SW 1271 (cell line): Measurements from ENCODE around the gene SULT1A1.
"Not testable (repeated sequence)": the region's sequence is repeated elsewhere in the genome, so short reads cannot be mapped to it uniquely, and the experiment has no call there.

Source experiments
- DNase-seq, 2 experiments: peaks; one replicate each; lab custom pipeline; 2025; lab: John Stamatoyannopoulos, UW

Gene SULT1A1

GRCh38 chr16:28590384-28591340 lies 19.2 kb downstream of the SULT1A1 start:
- no peak for DNase-seq

GRCh38 chr16:28589930-28590329 lies 19.9 kb downstream of the SULT1A1 start:
- no peak for DNase-seq

GRCh38 chr16:28589069-28589468 lies 20.8 kb downstream of the SULT1A1 start:
- DNase-seq: no peak

- DNase-seq: peak in 1 of 2 experiments; percentile 12
These were observed 22.5 kb downstream of the SULT1A1 start for GRCh38 chr16:28587386-28587785.

- DNase-seq: no peak
These were observed 23.4 kb downstream of the SULT1A1 start for GRCh38 chr16:28586466-28586865.

- DNase-seq: no peak
These were observed 24.2 kb downstream of the SULT1A1 start for GRCh38 chr16:28585674-28586073.

- DNase-seq: no peak
These were observed 29.0 kb downstream of the SULT1A1 start for GRCh38 chr16:28580726-28581315.

GRCh38 chr16:28575446-28576109 lies 34.3 kb downstream of the SULT1A1 start:
- DNase-seq: no peak

- no peak for DNase-seq
These were observed 34.9 kb downstream of the SULT1A1 start for GRCh38 chr16:28574925-28575324.

- DNase-seq: no peak
These were observed 35.8 kb downstream of the SULT1A1 start for GRCh38 chr16:28573738-28574718.

GRCh38 chr16:28572696-28573510 lies 36.9 kb downstream of the SULT1A1 start:
- DNase-seq: no peak

GRCh38 chr16:28569968-28570752 lies 39.7 kb downstream of the SULT1A1 start:
- no peak for DNase-seq

GRCh38 chr16:28569021-28569420 lies 40.8 kb downstream of the SULT1A1 start:
- DNase-seq: no peak

GRCh38 chr16:28567292-28567691 lies 42.6 kb downstream of the SULT1A1 start:
- DNase-seq: no peak

GRCh38 chr16:28566233-28566925 lies 43.5 kb downstream of the SULT1A1 start:
- DNase-seq: not testable (repeated sequence)

- DNase-seq: no peak
These were observed 46.6 kb downstream of the SULT1A1 start for GRCh38 chr16:28563218-28563617.

- DNase-seq: no peak
These were observed 47.6 kb downstream of the SULT1A1 start for GRCh38 chr16:28562199-28562598.

GRCh38 chr16:28561557-28562187 lies 48.2 kb downstream of the SULT1A1 start:
- DNase-seq: no peak

GRCh38 chr16:28558456-28558855 lies 51.4 kb downstream of the SULT1A1 start:
- no peak for DNase-seq
